Measurements from ENCODE around the gene PIEZO1. TPM values are rescaled to one million over a fixed set of nuclear protein-coding genes. Genes with fewer than 3 reads are reported as not detected.

PIEZO1 gene
- total RNA-seq, 2 donors from 2014 or later = 197 to 326 TPM

GRCh38 chr16:88719933-88720296 lies 65.1 kb downstream of the PIEZO1 start:
- H3K36me3 Mint-ChIP-seq (ENCODE audit: low read depth) = peaks cover 78% of the 10 kb centered on the region
- no peaks in the 10 kb centered on the region for H3K9me3 Mint-ChIP-seq
- H3K4me1 Mint-ChIP-seq = no peaks in the 10 kb centered on the region
- no peaks in the 10 kb centered on the region for H3K27me3 Mint-ChIP-seq
- H3K27ac Mint-ChIP-seq = no peak overlapping the region
- H3K4me3 Mint-ChIP-seq = no peak overlapping the region
- no peak for ATAC-seq (replicated peaks)

DNA sequence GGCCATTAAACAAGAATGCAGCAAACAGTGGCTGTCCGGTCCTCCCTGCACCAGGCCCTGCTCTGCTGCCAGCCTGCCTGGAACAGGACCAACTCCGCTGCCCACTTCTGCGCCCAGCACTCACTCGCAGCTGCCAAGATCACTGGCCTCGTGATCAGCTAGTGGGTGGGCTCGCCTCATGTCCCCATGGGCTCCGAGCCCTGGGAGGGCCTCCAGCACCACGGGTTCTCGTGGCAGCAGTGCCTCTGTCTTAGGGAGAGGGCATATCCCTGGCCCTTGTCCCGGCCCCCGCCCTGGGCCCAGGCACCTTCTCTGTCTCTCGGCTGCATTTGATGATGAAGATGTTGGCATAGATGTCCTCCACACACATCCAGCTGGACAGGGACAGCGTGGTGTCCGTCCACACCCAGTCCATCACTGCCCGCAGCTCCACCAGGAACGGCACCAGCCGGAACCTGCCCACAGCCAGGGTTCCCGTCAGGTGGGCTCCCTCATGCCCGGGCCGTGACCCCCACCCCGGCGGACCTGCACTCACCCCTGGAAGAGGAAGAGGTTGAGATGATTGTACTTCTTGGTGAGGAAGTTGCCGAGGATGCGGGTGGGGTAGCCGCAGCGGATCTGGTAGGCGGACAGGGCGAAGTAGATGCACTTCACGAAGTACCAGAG lies 65.6 kb downstream of the PIEZO1 start:
- Mint-ChIP-seq H3K27ac (no peak overlapping the region), H3K4me1 (no peaks in the 10 kb centered on the region), H3K4me3 (no peak overlapping the region), H3K36me3 (ENCODE audit: low read depth) (peaks cover 75% of the 10 kb centered on the region), H3K9me3 (no peaks in the 10 kb centered on the region), H3K27me3 (no peaks in the 10 kb centered on the region)
- no peak for ATAC-seq (replicated peaks)

DNA sequence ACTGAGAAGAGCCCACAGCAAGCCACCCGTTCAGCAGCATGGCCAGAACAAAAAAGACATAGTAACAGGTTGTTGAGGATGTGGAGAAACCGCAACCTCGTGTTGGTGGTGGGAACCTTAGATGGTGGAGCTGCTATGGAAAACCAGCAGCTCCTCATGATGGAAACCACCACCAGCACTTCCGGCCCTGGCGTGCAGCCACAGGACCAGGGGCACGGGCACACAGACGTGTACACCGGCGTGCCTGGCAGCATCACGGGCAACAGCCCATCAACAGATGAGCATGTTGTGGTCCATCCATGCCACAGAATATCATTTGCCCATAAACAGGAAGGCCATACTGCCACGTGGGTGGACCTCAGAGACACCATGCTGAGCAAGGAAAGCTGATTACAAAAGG lies 66.8 kb downstream of the PIEZO1 start:
- H3K27ac Mint-ChIP-seq = peak overlapping the region; percentile 72
- no peak overlapping the region for H3K4me3 Mint-ChIP-seq
- H3K9me3 Mint-ChIP-seq = no peaks in the 10 kb centered on the region
- H3K27me3 Mint-ChIP-seq = no peaks in the 10 kb centered on the region
- no peaks in the 10 kb centered on the region for H3K4me1 Mint-ChIP-seq
- ATAC-seq (replicated peaks) = peak; percentile 13
- peaks cover 75% of the 10 kb centered on the region for H3K36me3 Mint-ChIP-seq (ENCODE audit: low read depth)

- Mint-ChIP-seq H3K9me3 (no peaks in the 10 kb centered on the region), H3K4me1 (no peaks in the 10 kb centered on the region), H3K27me3 (no peaks in the 10 kb centered on the region), H3K36me3 (ENCODE audit: low read depth) (peaks cover 67% of the 10 kb centered on the region), H3K27ac (no peak overlapping the region), H3K4me3 (no peak overlapping the region)
- no peak for ATAC-seq (replicated peaks)
Observed at GRCh38 chr16:88716601-88717001, 68.4 kb downstream of the PIEZO1 start.

DNA sequence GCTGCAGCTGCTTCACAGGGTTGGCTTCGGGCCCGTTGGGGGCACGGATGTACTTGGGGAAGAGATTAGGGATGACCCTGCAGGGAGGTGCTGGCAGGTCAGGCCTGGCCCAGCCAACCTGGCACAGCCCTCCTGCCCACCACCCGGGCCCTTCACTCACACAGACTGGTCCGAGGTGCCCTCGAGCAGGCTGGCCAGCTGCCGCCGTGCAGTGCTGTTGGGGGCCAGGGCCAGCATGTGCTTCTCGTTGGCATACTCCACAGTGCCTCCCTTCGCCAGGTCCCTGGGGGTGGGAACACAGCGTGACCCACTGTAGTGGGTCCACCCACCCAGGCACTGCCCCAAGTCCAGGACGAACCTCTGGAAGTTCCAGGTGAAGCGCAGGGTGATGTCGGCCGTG lies 68.8 kb downstream of the PIEZO1 start:
- H3K9me3 Mint-ChIP-seq = no peaks in the 10 kb centered on the region
- H3K27me3 Mint-ChIP-seq = no peaks in the 10 kb centered on the region
- no peak overlapping the region for H3K27ac Mint-ChIP-seq
- H3K4me3 Mint-ChIP-seq = no peak overlapping the region
- peaks cover 63% of the 10 kb centered on the region for H3K36me3 Mint-ChIP-seq (ENCODE audit: low read depth)
- no peak for ATAC-seq (replicated peaks)
- no peaks in the 10 kb centered on the region for H3K4me1 Mint-ChIP-seq

DNA sequence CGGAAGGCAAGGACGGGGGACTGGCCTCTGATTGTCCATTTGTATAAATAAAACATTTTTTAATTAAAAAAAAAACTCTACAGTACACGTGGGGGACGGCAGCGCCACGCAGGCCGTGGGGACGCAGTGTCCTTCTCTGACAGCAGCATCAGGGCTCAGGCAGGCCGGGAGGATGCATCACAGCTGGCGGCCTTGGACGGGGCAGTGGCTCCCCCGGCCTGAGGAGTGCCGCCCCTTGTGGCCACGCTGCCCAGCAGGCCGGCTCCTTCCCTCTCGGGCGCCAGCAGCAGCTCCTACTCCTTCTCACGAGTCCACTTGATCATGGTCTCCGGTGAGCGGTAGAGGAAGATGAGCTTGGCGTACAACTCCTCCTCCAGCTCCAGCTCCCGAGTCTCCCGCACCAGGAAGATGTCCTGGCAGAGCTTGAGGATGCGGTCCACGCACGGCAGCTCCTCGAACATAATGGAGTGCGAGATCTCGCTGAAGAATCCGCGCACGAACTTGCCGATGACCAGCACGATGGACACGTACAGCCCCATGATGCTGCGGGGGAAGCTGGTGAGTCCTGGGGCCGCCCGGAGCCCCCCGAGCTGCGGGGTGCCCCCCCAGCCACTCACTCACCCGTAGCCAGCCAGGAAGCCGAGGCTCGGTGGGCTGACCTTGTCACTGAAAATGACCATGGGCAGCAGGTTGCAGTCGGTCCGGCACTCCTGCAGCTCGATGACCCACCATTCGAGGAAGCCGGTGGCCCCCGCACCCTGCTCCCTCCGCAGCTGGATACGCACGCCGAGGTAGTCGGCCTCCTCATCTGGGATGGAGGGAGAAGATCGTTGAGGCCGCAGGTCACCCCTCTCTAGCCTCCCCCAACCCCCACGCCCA lies 69.5 kb downstream of the PIEZO1 start:
- Mint-ChIP-seq H3K36me3 (ENCODE audit: low read depth) (peaks cover 57% of the 10 kb centered on the region), H3K27ac (no peak overlapping the region), H3K9me3 (no peaks in the 10 kb centered on the region), H3K4me3 (no peak overlapping the region), H3K27me3 (no peaks in the 10 kb centered on the region), H3K4me1 (no peaks in the 10 kb centered on the region)
- no peak for ATAC-seq (replicated peaks)

GRCh38 chr16:88714420-88715302 lies 70.4 kb downstream of the PIEZO1 start:
- Mint-ChIP-seq H3K27me3 (no peaks in the 10 kb centered on the region), H3K4me1 (no peaks in the 10 kb centered on the region), H3K36me3 (ENCODE audit: low read depth) (peaks cover 48% of the 10 kb centered on the region), H3K9me3 (no peaks in the 10 kb centered on the region), H3K4me3 (no peak overlapping the region), H3K27ac (no peak overlapping the region)
- no peak for ATAC-seq (replicated peaks)

DNA sequence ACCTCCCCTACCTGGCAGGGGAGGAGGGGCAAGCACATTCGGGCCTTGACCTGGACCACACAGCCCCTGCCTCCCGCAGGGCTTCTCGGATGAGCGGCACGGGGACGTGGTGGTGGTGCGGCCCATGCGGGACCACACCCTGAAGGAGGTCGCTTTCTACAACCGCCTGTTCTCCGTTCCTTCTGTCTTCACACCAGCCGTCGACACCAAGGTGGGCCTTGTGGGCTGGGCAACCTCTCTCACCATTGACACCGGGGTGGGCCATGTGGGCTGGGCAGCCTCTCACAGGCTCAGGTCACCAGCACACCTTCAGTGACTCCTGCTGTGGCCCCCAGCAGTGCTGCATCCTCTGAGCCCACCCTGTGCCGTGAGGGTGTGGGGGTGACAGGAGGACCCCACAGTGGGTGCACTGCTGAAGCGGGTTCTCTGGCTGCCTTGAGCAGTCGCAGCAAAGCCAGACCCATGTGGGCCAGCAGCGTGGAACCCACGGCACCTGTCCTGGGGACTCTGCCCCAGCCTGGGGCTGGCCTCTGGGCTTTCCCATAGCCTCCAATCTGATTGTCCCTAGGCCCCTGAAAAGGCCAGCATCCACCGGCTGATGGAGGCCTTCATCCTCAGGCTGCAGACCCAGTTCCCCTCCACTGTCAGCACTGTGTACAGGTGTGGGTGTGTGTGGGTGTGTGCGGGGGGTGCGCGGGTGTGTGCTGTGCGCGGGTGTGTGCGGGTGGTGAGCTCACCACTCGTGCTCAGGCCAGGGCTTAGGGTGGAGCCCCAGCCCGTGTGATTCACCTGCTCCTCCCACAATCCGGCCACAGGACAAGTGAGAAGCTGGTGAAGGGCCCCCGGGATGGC lies 71.2 kb downstream of the PIEZO1 start:
- peak; percentile 37 for ATAC-seq (replicated peaks)
- H3K4me3 Mint-ChIP-seq = no peak overlapping the region
- no peaks in the 10 kb centered on the region for H3K9me3 Mint-ChIP-seq
- peaks cover 39% of the 10 kb centered on the region for H3K36me3 Mint-ChIP-seq (ENCODE audit: low read depth)
- no peaks in the 10 kb centered on the region for H3K4me1 Mint-ChIP-seq
- H3K27me3 Mint-ChIP-seq = no peaks in the 10 kb centered on the region
- H3K27ac Mint-ChIP-seq = no peak overlapping the region

DNA sequence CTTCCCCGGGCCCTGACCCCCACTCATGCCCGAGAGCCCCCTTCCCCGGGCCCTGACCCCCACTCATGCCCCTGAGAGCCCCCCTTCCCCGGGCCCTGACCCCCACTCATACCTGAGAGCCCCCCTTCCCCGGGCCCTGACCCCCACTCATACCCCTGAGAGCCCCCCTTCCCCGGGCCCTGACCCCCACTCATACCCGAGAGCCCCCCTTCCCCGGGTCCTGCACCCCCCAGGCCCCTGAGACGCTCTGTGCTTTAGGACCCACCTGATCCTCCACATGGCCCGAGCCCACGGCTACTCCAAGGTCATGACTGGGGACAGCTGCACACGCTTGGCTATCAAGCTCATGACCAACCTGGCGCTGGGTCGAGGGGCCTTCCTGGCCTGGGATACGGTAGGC lies 72.0 kb downstream of the PIEZO1 start:
- ATAC-seq (replicated peaks) = no peak
- no peaks in the 10 kb centered on the region for H3K9me3 Mint-ChIP-seq
- H3K4me3 Mint-ChIP-seq = no peak overlapping the region
- H3K36me3 Mint-ChIP-seq (ENCODE audit: low read depth) = peaks cover 32% of the 10 kb centered on the region
- H3K27ac Mint-ChIP-seq = no peak overlapping the region
- H3K27me3 Mint-ChIP-seq = no peaks in the 10 kb centered on the region
- H3K4me1 Mint-ChIP-seq = no peaks in the 10 kb centered on the region

DNA sequence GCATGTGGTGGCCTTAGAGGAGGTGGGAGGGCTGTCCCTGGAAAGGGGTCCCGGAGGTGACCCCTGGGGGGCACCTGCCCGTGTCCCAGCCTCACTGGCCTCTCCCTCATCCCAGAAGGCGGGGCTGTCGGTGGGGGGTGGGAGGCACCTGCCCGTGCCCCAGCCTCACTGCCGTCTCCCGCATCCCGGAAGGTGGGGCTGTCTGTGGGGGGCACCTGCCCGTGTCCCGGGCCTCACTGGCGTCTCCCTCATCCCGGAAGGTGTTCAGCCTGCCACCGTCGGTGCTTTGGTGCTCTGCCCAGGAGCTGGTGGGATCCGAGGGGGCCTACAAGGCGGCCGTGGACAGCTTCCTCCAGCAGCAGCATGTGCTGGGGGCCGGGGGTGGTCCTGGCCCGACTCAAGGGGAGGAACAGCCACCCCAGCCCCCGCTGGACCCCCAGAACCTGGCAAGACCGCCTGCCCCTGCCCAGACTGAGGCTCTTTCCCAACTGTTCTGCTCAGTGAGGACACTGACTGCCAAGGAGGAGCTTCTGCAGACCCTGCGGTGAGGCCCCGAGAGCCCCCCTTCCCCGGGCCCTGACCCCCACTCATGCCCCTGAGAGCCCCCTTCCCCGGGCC lies 72.5 kb downstream of the PIEZO1 start:
- Mint-ChIP-seq H3K36me3 (ENCODE audit: low read depth) (peaks cover 26% of the 10 kb centered on the region), H3K9me3 (no peaks in the 10 kb centered on the region), H3K4me3 (no peak overlapping the region), H3K4me1 (peaks cover 1% of the 10 kb centered on the region), H3K27me3 (no peaks in the 10 kb centered on the region), H3K27ac (no peak overlapping the region)
- ATAC-seq (replicated peaks) = no peak

DNA sequence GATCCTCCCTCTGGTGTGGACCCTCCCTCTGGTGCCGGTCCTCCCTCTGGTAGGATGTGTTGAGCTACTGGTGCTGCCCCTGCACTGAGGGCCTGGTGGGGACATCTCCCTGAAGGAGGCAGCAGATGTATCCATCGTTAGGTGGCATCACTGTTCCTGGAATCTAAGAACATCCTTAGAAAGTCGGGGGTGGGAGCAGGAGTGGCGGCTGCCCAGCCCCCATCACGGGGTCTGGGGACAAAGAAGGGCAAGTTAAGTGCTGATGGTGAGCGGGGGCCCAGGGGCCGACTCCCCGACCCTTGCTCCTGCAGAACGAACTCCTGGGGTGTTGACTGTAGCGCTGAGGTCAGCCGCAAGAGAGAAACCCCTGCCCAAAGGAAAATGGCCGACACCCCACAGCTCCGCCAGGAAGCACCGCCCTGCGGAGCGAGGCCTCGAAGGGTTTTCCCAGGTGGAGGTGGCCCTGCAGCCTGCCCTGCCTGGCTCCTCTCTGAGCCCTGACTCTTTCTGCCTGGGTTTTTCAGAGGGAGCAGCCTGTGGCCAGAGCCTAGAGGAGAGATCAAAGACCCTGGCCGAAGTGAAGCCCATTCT lies 73.2 kb downstream of the PIEZO1 start:
- no peak for ATAC-seq (replicated peaks)
- Mint-ChIP-seq H3K27ac (peak overlapping the region; percentile 28), H3K27me3 (no peaks in the 10 kb centered on the region), H3K4me1 (peaks cover 7% of the 10 kb centered on the region), H3K36me3 (ENCODE audit: low read depth) (peaks cover 20% of the 10 kb centered on the region), H3K4me3 (no peak overlapping the region), H3K9me3 (no peaks in the 10 kb centered on the region)

DNA sequence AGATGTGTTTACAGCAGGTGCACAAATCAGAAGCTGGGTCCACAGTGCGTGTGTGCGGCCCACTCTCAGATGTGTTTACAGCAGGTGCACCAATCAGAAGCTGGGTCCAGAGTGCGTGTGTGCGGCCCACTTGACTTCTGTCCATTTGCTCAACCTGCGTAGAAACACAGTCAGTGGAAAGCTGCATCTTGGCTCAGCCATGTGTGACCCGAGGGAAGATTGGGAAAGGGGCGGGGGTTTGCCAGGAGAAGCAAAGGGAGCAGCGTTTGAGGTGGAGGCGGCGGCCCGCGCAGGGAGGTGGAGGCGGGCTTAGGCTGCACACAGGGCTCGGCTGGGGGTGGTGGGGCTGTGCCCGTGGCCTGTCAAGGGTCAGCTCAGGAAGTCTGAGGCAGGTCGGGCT lies 74.5 kb downstream of the PIEZO1 start:
- no peaks in the 10 kb centered on the region for H3K9me3 Mint-ChIP-seq
- no peak for ATAC-seq (replicated peaks)
- peak overlapping the region; percentile 28 for H3K27ac Mint-ChIP-seq
- peaks cover 15% of the 10 kb centered on the region for H3K36me3 Mint-ChIP-seq (ENCODE audit: low read depth)
- H3K4me1 Mint-ChIP-seq = peaks cover 7% of the 10 kb centered on the region
- H3K4me3 Mint-ChIP-seq = no peak overlapping the region
- no peaks in the 10 kb centered on the region for H3K27me3 Mint-ChIP-seq
